AG04450 (cell line): ENCODE results near the gene RBM12. TPM values are rescaled to one million over a fixed set of nuclear protein-coding genes. Genes with fewer than 3 reads are reported as not detected.
A peak's percentile ranks its signal among the peaks of the same experiment; 100 is the strongest.

ENCODE experiments used
- CTCF ChIA-PET: fragments of 300-600, 350-600 bp; formaldehyde crosslinking; extraction: SDS; loops from one replicate; lab custom pipeline; 2022; ENCODE audit warnings: antibody characterized with exemption, inconsistent platforms; lab: Charles Lee
- POLR2A ChIA-PET: fragments of 350-600 bp; formaldehyde crosslinking; extraction: SDS; loops from one replicate; lab custom pipeline; 2021; ENCODE audit warnings: antibody characterized with exemption, inconsistent platforms; lab: Yijun Ruan, JAX
- DNase-seq: peaks from one replicate; pipeline ENCODE4 v3.0.0-alpha.2; 2011; ENCODE audit warnings: low read depth, low spot score
- H3K27ac ChIP-seq: one replicate; pipeline ENCODE4 v1.5.1; 2012; ENCODE audit warnings: low read depth, low read length, control low read depth
- H3K27me3 ChIP-seq: one replicate; pipeline ENCODE4 v1.6.0; 2012; ENCODE audit warnings: low read length; ENCODE audit not compliant: control insufficient read depth, insufficient read depth
- H3K4me3 ChIP-seq: 2 replicates; pipeline ENCODE4 v1.5.1; 2011; ENCODE audit warnings: mild to moderate bottlenecking, low read depth, low read length, control low read depth
- H3K9me3 ChIP-seq: 2 replicates; pipeline ENCODE4 v1.5.1; 2012; ENCODE audit warnings: low read length; ENCODE audit not compliant: control insufficient read depth, insufficient read depth
- CTCF ChIP-seq: IDR thresholded peaks from 2 replicates; pipeline ENCODE4 v1.5.1; 2011; ENCODE audit warnings: low read depth, low read length, control low read depth, inconsistent platforms
- polyA plus RNA-seq: library from polyadenylated mRNA; depleted of rRNA; stranded (reverse); fragments of >200 nt; gene quantifications from 2 replicates; pipeline ENCODE4 v1.2.3, GENCODE V29; 2011

Gene RBM12
- polyA plus RNA-seq, 1 experiment: 91.1 TPM

- Histone ChIP-seq H3K27me3 (peaks cover 8% of the 10 kb centered on the region), H3K27ac (no peak overlapping the region), H3K9me3 (no peaks in the 10 kb centered on the region; the same call in 1 of the 2 replicates), H3K4me3 (no peak overlapping the region)
- POLR2A ChIA-PET: no interaction called here
- DNase-seq: no peak
- CTCF ChIA-PET: no interaction called here
- no peak for TF ChIP-seq CTCF
Measured at GRCh38 chr20:35607003-35607735, 57.5 kb downstream of the RBM12 start.

- Histone ChIP-seq H3K9me3 (no peaks in the 10 kb centered on the region; the same call in 1 of the 2 replicates), H3K4me3 (no peak overlapping the region), H3K27me3 (peaks cover 15% of the 10 kb centered on the region), H3K27ac (no peak overlapping the region)
- ChIA-PET CTCF (interaction anchor here (0.5 kb wide), 1 partner anchor 185 kb away, joined by 3 read pairs; no protein-coding TSS in a partner anchor), POLR2A (no interaction called here)
- no peak for TF ChIP-seq CTCF
- DNase-seq: no peak
Measured at GRCh38 chr20:35606127-35606526, 58.6 kb downstream of the RBM12 start.

GRCh38 chr20:35604449-35604747 is 60.3 kb downstream of the RBM12 start:
- peaks cover 27% of the 10 kb centered on the region for H3K27me3 ChIP-seq
- H3K9me3 ChIP-seq: peaks cover 3% of the 10 kb centered on the region; the same call in 1 of the 2 replicates
- H3K27ac ChIP-seq: no peak overlapping the region
- TF ChIP-seq CTCF: peak; percentile 36
- no peak overlapping the region for H3K4me3 ChIP-seq
- no peak for DNase-seq
- ChIA-PET CTCF (no interaction called here), POLR2A (no interaction called here)

GRCh38 chr20:35603695-35604448 is 60.8 kb downstream of the RBM12 start:
- CTCF ChIA-PET: no interaction called here
- no peak for TF ChIP-seq CTCF
- POLR2A ChIA-PET: no interaction called here
- Histone ChIP-seq H3K27me3 (peaks cover 30% of the 10 kb centered on the region), H3K27ac (no peak overlapping the region), H3K9me3 (peaks cover 3% of the 10 kb centered on the region; the same call in 1 of the 2 replicates), H3K4me3 (no peak overlapping the region)
- no peak for DNase-seq
